ENCODE measurements around the gene SHE. TPM values are rescaled to one million over a fixed set of nuclear protein-coding genes. Genes with fewer than 3 reads are reported as not detected.

SHE gene
- polyA plus RNA-seq, 4 donors, result 9.2 to 12.6 (median 10.4) TPM

Other genes starting within 250 kb of the SHE start
- gene HAX1, start 229.8 kb downstream of the SHE start, polyA plus RNA-seq (ENCODE audit: insufficient read length in 4 of 4), result 10 to 100 TPM; 76.9 to 85.2 (median 83.0) TPM
- gene AQP10, start 181.3 kb downstream of the SHE start, polyA plus RNA-seq (ENCODE audit: insufficient read length in 4 of 4), result under 1 TPM in 2 of 4 donors, not detected in 2; 0.16 to 0.22 TPM
- 10 to 100 TPM; 24.3 to 32.3 (median 28.0) TPM for gene ATP8B2, start 176.9 kb downstream of the SHE start, polyA plus RNA-seq (ENCODE audit: insufficient read length in 4 of 4)
- gene IL6R, start 97.1 kb downstream of the SHE start, polyA plus RNA-seq (ENCODE audit: insufficient read length in 4 of 4), result 1 to 10 TPM; 5.4 to 7.7 (median 6.0) TPM
- 1 to 10 TPM; 1.1 to 2.0 (median 1.6) TPM for gene TDRD10, start 193 bp downstream of the SHE start, polyA plus RNA-seq (ENCODE audit: insufficient read length in 4 of 4)
- 100 to 1,000 TPM; 104 to 119 (median 115) TPM for gene UBE2Q1, start 56.2 kb upstream of the SHE start, polyA plus RNA-seq (ENCODE audit: insufficient read length in 4 of 4)
- gene CHRNB2, start 65.4 kb upstream of the SHE start, polyA plus RNA-seq (ENCODE audit: insufficient read length in 4 of 4), result under 1 TPM; 0.37 to 0.67 (median 0.41) TPM
- 100 to 1,000 TPM; 132 to 153 (median 142) TPM for gene ADAR, start 105.8 kb upstream of the SHE start, polyA plus RNA-seq (ENCODE audit: insufficient read length in 4 of 4)

Data from left renal cortex interstitium (tissue), 4 donors.